Tibial nerve (tissue), 4 donors: ENCODE measurements around the gene FOXQ1.

Experiments
- CTCF ChIP-seq, 5 experiments: fragments of 200-600 bp in 3 of 5; fragments of 450-650 bp in 2 of 5; sonication (generic) in 3 of 5; IDR thresholded peaks; one replicate each; pipeline ENCODE4 v1.5.1; 2016 to 2019; ENCODE audit warnings: antibody characterized with exemption in 5 of 5, mild to moderate bottlenecking in 3 of 5, moderate library complexity in 2 of 5
- EP300 ChIP-seq, 2 donors: sonication (generic); formaldehyde crosslinking; IDR thresholded peaks; one replicate each; pipeline ENCODE4 v1.6.1; 2017; ENCODE audit warnings: antibody characterized with exemption in 2 of 2, mild to moderate bottlenecking in 1 of 2

- TF ChIP-seq CTCF (IDR thresholded peaks at IDR 0.05) (no peak), EP300 (IDR thresholded peaks at IDR 0.05) (no peak)
Measured at GRCh38 chr6:1296542-1296941, 15.4 kb upstream of the FOXQ1 start.
